GM10847 (cell line): ENCODE measurements around the gene JAM3.

Source experiments
- POLR2A ChIP-seq: IDR thresholded peaks from 2 replicates; pipeline ENCODE4 v1.6.1; 2011; ENCODE audit not compliant: insufficient read length; ENCODE audit errors: extremely low read depth

JAM3 gene

DNA sequence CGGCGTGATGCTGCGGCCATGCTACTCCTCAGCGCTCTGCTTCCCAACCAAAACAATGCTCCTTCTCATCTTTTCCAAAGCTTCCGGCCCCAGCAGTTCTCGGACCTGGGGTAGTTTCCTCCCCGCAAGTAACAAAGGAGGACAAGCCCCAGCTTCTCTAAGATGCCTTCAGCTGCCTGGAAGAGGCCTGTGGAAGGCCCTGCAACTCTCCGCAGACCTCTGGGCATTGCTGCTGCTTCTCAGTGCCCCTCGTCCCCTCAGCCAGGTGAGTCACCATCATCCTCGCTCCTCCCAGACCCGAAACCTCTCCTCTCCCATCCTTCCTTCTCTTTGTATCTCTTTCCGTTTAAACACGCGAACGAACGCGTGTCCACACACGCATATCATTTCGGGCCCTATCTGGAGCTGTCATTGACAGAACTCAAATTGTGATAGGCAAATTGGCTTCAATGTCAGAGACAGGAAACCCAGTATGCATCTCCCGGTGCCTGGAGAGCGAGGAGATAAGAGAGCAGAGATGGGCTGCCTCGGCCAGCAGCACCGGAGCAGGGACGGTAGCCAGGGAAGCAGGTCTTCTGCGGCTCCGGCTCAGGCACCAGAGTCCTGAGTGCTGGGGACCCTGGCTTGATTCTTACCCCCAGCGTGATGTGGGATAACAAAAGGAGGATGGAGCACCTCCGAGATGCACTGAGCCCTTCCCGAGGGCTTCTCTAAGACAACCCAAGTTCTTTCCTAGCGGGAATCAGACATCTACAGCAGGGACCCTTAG is 22.0 kb upstream of the JAM3 start:
- no peak for TF ChIP-seq POLR2A

DNA sequence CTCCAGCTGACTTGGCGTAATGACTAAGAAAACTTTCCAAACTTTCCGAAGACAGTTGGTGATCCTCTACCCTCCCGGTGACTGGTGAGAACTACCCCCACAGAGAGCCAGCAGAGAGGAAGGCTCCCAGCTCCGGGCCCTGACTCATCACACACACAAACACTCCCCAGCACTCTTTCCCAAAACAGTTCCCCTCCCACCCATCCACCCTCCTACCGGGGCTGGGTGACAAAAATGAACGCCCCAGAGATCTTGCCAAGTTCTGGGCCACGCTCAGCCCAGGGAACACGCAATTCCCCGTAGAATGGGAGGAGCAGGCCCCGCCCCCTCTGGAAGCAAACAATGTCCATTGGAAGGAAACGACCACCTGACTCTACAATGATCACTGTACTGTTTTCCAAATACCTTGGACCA is 21.3 kb upstream of the JAM3 start:
- TF ChIP-seq POLR2A: no peak

GRCh38 chr11:134048028-134048427 is 20.8 kb upstream of the JAM3 start:
- no peak for TF ChIP-seq POLR2A

GRCh38 chr11:134049303-134049702 is 19.6 kb upstream of the JAM3 start:
- no peak for TF ChIP-seq POLR2A

- TF ChIP-seq POLR2A: no peak
These were observed 18.1 kb upstream of the JAM3 start for GRCh38 chr11:134050541-134051383.

- TF ChIP-seq POLR2A: no peak
These were observed 16.4 kb upstream of the JAM3 start for GRCh38 chr11:134052395-134052987.

DNA sequence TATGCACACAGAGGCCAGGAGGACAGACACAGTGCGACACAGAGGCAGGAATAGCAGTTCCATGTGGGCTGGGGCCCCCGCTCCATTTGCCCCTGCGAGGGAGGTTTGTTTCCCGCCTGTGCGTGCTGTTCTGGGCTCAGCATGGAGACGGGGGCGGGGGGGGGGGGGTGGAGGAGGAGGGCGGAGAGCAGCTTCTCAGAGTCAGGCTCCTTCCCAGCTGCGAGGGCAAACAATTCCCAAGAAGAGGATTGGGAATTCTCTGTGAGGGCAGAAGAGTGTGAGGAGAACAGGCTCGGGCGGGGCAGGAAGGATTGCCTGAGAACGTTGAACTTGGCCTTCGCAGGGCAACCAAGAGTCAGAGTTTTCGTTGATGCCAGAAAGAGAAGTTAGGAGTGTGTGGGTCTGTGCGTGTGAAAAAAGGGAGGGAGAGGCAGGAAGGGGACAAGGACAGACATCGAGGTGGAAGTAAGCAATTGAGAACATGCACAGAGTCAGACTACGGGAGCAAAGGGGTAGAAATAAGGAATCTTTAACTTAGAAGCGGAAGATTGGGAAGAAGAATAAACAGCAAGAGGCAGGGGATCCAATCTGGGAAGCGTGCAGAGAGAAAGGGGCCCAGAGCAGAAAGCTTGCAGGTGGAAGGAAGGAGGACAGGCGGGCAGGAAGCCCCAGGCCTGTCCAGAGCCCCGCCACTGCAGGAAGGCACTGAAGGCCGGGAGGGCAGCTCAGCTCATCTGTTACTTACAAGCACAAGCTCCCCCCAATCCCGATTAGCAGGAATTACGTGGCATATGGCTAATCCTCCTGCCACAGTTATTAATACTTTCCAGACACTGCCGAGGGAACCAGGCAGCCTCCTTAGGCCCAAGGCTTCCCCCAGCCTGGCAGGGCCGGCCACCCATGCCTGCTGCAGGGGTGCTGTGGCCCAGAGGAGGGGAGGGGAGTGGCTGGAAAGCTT is 15.6 kb upstream of the JAM3 start:
- TF ChIP-seq POLR2A: no peak

GRCh38 chr11:134055029-134055428 is 13.8 kb upstream of the JAM3 start:
- no peak for TF ChIP-seq POLR2A

DNA sequence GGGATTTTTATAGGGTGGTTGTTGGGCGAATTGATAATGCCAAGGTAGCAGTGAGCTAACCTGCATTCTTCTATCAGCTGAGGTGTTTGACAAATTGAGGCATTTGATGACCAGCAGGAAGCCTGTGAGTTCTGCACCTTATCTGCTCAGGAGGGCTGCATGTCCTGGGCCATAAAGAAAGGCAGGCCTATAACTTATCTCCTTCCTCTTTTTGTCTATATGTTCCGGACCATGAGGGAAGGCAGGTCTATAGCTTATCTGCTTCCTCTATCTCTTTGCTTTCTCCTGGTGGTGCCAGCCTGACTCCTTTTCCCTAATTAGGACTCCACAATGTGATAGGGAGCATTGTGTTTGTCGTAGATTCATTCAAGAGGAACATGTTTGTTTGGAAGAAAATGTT is 8.6 kb upstream of the JAM3 start:
- TF ChIP-seq POLR2A: no peak

DNA sequence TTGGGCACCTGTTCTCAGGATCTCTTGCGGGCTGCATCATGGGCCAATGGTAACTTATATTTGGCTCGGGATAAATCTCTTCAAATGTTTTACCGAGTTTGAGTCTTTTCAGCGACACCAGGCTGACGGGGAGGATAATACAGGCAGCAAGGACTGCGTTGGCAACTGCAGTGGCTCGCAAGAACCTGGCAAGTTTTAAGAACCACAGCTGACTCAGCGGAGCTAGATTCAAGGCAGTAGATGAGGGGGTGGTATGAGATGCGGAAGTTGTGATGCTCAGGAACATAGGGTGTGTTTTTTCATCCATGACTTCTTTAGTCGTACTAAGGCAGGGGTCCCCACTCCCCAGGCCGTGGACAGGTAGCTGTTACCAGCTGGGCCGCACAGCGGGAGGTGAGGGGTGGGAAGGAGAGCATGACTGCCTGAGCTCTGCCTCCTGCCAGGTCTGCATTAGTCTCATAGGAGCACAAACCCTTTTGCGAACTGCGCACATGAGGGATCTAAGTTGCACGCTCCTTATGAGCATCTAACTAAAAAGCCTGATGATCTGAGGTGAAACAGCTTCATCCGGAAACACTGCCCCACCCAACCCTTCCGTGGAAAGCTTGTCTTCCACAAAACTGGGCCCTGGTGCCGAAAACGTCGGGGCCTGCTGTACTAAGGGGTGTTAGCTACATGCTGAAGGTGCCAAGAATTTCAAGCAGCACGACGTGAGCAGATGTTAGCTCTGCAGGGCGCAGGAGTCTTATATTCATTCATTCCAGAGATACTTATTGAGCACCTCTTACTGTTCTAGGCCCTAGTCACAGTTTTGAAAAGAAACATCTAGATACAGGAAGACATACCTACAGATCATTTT is 6.4 kb upstream of the JAM3 start:
- TF ChIP-seq POLR2A: no peak

- no peak for TF ChIP-seq POLR2A
These were observed 5.8 kb upstream of the JAM3 start for GRCh38 chr11:134063124-134063495.

DNA sequence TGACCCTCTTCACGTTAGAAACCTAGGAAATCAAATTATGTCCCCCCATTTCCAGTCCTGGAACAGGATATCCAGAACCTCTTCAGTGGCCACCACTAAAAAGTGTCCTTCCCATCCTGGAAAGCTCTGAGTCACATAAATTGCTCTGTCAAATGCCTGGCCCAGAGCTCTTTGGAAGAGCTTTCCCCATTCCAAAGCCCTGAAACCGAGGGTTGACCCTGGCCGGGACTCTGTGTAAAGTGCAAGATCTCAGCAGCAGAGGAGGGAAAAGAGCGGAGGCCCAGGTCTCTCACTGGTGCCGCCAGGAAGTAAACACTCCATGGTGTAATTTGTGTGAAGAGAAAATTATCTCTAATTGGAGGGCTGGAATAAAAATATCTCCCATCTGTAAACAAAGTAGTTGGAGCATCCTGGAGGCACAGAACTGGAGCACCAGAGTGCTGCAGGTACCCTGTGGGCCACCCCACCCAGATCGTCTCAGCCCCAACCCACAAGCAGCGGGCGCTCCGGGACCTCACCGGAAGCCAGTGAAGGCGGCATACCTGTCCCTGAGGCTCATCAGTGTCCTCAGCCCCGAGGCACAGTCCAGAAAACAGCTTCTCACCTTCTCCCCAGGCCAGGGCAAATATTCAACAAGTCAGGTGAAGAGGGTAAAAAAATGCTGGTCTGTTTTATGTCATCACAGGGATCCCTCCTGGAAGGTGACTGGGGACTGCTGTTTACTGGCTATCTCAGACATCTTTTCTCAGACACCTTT is 4.7 kb upstream of the JAM3 start:
- no peak for TF ChIP-seq POLR2A

DNA sequence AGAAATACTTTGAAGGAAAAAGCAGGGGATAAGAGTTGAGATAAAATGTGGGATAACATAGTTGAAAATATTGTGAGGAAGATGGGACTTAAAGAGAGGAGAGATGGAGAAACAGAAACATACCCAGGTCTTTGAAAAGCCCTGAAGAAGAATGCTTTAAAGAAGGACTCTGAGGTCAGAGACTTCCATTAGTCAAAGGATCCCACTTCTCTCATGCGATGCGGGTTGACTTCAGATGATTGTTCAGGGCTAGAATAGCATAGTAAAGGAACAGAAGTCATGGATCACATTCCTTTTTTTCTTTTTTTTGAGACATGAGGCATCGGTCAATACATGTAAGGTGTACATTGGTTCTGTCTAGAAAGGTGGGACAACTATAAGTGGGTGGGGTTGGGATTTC is 3.5 kb upstream of the JAM3 start:
- no peak for TF ChIP-seq POLR2A
